GM06990 (cell line): Measurements from ENCODE around the gene GNB2.

Experiments used
- DNase-seq: peaks from one replicate; pipeline ENCODE4 v3.0.0-alpha.2; 2011; ENCODE audit not compliant: insufficient read length; ENCODE audit errors: extremely low read depth
- H3K27me3 ChIP-seq: replicated peaks from 2 replicates; pipeline ENCODE4 v1.6.0; 2011; ENCODE audit warnings: low read length; ENCODE audit not compliant: control insufficient read depth, insufficient read depth
- H3K36me3 ChIP-seq: 2 replicates; pipeline ENCODE4 v1.5.1; 2011; ENCODE audit warnings: low read length; ENCODE audit not compliant: control insufficient read depth, insufficient read depth
- H3K4me3 ChIP-seq: replicated peaks from 2 replicates; pipeline ENCODE4 v1.5.1; 2011; ENCODE audit warnings: low read depth, mild to moderate bottlenecking, control low read depth, low read length
- TF ChIP-seq, protein P1 (sequence below): IDR thresholded peaks from 2 replicates; pipeline ENCODE4 v1.5.1; 2011; ENCODE audit warnings: low read length, control low read depth, mild to moderate bottlenecking, inconsistent platforms; ENCODE audit not compliant: insufficient read depth, poor library complexity, severe bottlenecking

Gene GNB2

DNA sequence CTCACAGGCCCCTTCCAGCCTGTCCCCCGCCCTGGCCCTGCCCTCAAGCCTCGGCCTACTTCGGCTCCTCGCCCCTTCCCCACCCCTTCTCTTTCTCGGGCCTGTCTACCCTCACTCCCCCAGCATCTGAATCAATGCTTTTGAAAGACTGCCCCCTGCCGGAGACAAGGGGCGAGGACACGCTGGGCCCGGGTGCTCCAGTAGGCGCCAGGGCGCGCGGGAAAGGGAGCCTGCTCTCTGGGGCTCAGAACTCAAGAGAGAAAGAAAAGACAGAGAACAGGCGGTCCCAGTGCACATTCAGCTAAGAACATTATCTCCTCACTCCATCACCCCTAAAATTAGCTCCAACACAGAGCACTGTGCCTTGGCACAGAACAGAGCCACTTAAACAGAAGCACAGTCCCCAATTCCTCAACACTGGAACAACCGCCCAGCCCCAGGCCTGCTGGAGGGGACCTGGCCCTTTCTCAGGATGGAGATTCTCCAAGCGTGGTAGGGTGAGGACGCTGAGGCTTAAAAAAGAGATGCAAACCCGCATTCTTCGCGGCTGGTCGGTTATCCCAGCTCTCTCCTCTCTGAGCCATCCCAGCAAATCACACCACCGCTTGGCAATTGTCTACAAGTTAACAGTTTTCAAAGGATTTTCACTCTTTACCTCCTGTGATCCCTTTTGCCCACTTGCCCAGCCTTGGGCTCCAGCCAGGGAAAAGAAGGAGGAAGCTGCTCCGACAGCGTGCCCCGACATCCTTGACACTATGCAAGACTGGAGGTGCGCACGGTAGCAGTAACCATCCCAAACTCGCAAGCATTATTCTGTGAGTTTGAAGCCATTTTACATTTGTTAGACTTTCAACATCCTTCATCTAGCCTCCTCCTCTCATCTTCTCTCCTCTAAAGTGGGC lies 18.4 kb downstream of the GNB2 start:
- DNase-seq = peak; percentile 66
- Histone ChIP-seq H3K36me3 (peaks cover 7% of the 10 kb centered on the region), H3K27me3 (no peaks in the 10 kb centered on the region), H3K4me3 (peak overlapping the region; percentile 73)
- TF ChIP-seq, protein P1, sequence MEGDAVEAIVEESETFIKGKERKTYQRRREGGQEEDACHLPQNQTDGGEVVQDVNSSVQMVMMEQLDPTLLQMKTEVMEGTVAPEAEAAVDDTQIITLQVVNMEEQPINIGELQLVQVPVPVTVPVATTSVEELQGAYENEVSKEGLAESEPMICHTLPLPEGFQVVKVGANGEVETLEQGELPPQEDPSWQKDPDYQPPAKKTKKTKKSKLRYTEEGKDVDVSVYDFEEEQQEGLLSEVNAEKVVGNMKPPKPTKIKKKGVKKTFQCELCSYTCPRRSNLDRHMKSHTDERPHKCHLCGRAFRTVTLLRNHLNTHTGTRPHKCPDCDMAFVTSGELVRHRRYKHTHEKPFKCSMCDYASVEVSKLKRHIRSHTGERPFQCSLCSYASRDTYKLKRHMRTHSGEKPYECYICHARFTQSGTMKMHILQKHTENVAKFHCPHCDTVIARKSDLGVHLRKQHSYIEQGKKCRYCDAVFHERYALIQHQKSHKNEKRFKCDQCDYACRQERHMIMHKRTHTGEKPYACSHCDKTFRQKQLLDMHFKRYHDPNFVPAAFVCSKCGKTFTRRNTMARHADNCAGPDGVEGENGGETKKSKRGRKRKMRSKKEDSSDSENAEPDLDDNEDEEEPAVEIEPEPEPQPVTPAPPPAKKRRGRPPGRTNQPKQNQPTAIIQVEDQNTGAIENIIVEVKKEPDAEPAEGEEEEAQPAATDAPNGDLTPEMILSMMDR = peak; percentile 93

DNA sequence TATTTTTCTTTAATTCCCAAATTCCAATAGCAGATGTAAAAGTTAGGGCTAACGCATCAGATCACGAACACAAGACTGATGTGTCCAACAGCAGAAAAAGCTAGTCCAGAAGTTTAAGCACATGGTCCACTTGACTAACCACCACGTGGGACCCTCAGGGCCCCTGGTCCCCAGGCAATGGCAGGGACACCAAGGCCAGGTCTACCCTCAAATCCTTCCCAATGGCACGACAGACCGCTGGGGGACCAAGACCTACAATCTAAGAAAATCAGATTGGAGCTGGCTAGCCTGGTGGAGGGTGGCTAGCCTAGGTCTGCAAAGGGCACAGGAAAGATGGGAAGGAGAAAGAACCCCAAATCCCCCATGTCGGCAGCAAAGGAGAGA lies 19.0 kb downstream of the GNB2 start:
- H3K4me3 ChIP-seq = peak overlapping the region; percentile 73
- TF ChIP-seq, protein P1 = no peak
- DNase-seq = no peak
- peaks cover 6% of the 10 kb centered on the region for H3K36me3 ChIP-seq
- H3K27me3 ChIP-seq = no peaks in the 10 kb centered on the region

DNA sequence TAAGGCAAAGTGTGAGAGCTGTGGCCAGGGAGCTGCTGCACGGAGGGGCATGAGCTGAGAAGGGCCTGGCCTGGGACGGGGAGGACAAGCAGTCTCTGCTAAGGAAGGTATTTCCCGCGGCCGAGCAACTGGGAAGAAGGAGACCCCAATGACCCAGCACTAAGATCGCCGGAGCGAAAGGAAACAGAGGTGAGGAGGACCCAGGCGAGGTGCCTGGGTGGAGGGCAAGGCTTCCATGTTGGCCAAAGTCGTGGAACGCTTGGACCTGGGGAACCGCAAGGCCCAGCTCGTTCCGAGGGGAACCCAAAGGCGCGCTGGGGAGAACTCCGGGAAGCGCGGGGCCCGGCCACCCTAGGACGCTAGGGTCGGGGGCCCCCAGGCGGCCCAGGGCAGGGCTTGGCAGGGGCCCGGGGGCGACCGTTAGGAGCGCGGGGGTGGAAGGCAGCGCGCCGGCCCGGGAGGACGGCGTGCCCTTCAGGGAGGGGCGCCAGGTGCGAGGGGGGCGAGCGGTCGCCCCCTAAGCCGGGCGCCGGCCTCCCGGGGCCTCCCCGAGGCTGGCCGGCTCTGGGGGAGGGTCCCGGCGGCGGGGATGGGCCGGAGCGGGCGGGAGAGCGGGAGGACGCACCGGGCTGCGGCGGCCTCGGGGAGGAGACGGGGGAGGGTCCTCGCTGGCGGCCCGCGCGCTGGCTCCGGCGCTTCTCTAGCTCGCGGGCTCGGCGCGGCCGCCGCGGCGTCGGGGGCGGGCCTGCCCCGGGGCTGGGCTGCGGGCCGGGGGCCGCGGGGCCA lies 20.0 kb downstream of the GNB2 start:
- peak overlapping the region; percentile 73 for H3K4me3 ChIP-seq
- H3K36me3 ChIP-seq = peaks cover 4% of the 10 kb centered on the region
- H3K27me3 ChIP-seq = no peaks in the 10 kb centered on the region
- no peak for DNase-seq
- TF ChIP-seq, protein P1 = no peak

DNA sequence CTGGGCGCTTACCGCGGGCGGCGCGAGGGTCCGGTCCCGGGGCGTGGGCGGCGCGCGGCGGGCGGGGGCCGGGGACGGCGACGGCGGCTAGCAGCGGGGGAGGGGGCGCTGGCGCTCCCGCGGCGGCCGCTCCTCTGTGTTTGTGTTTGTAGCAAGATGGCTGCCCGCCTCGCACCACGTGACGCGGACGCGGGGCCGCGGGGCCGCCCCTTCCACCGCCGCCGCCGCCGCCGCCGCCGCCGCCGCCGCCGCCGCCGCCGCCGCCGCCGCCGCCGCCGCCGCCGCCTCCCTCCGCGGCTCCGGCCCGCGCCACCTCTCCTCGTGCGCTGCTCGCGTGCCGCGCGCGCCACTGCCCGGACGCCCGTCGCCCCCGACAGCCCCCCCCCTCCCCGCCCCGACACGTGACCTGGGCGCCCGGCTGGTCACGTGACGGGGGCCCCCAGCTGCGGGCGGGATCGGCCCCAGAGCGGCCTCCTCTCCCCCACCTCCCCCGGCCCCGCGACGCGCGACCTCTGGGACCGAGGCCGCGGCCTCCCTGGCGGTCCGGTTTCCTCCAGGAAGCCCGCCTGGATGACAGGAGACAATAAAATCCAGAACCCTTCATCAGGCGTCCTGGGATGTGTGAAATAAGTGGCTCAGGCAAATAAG lies 20.7 kb downstream of the GNB2 start, which contains the start of gene GIGYF1:
Gene GIGYF1, minus strand, starts transcription at position 153 of the 648 bp plus-strand sequence. CDS start 6,012 bp downstream, outside the sequence.
- peaks cover 2% of the 10 kb centered on the region; the same call in 1 of the 2 replicates for H3K36me3 ChIP-seq
- peak; percentile 81 for DNase-seq
- peak within 1 kb of the TSS; percentile 73 for H3K4me3 ChIP-seq
- TF ChIP-seq, protein P1 = no peak
- H3K27me3 ChIP-seq = no peaks in the 10 kb centered on the region

DNA sequence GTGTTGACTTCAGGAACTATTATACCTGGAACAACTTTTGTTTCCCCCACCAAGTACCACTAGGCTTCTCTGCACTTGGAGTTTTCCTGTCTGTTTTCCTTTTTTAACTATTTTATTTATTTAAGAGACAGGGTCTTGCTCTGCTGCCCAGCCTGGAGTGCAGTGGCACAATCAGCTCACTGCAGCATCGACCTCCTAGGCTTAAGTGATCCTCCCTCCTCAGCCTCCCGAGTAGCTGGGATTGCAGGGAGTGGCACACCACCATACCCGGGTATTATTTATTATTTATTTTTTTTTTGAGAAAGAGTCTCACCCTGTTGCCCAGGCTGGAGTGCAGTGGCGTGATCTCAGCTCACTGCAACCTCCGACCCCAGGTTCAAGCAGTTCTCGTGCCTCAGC lies 22.6 kb downstream of the GNB2 start:
- DNase-seq = no peak
- H3K27me3 ChIP-seq = no peaks in the 10 kb centered on the region
- H3K36me3 ChIP-seq = peaks cover under 1% of the 10 kb centered on the region; the same call in 1 of the 2 replicates
- TF ChIP-seq, protein P1 = no peak
- H3K4me3 ChIP-seq = peak overlapping the region; percentile 39
